Regular cardiac myocyte (primary cell): ENCODE measurements around the gene PSMD9. TPM values are rescaled to one million over a fixed set of nuclear protein-coding genes. Genes with fewer than 3 reads are reported as not detected.

ENCODE experiments used
- total RNA-seq: library from RNA; depleted of rRNA; stranded (reverse); fragments of >200 nt; gene quantifications from 2 replicates; pipeline ENCODE4 v1.2.3, GENCODE V29; 2014

PSMD9 gene
- 33.8 and 84.5 TPM in 2 replicates for total RNA-seq

GRCh38 chr12:121888478-121889273 is at the start of gene PSMD9:
Gene PSMD9 (plus strand): TSS chr12:121888790. CDS start chr12:121888857, 67 bp downstream.

GRCh38 chr12:121858662-121859572 is 29.7 kb upstream of the PSMD9 start, which contains the start of gene HPD:
Gene HPD (minus strand): TSS chr12:121858859. CDS start chr12:121858823, 36 bp downstream.

GRCh38 chr12:121917950-121918678 is 29.5 kb downstream of the PSMD9 start, which contains the start of gene CFAP251:
Gene CFAP251 (plus strand): TSS chr12:121918592. CDS start chr12:121921306, 2,714 bp downstream.

Other genes with a start within 250 kb of the PSMD9 start
- 0.56 and 0.58 TPM in 2 replicates for gene MORN3, start 219.1 kb upstream of the PSMD9 start, total RNA-seq
- gene TMEM120B, start 176.0 kb upstream of the PSMD9 start, total RNA-seq: 10.7 and 12.8 TPM in 2 replicates
- gene RHOF, start 95.1 kb upstream of the PSMD9 start, total RNA-seq: 3.1 and 3.6 TPM in 2 replicates
- 1.1 and 1.7 TPM in 2 replicates for gene SETD1B, start 84.8 kb upstream of the PSMD9 start, total RNA-seq
- gene HPD, start 29.9 kb upstream of the PSMD9 start, total RNA-seq: 0.28 TPM in 1 of 2 replicates, not detected in the other
- 3.8 and 4.2 TPM in 2 replicates for gene CFAP251, start 29.8 kb downstream of the PSMD9 start, total RNA-seq
- gene BCL7A, start 133.1 kb downstream of the PSMD9 start, total RNA-seq: 6.3 and 7.0 TPM in 2 replicates
- 11.9 and 16.3 TPM in 2 replicates for gene MLXIP, start 190.0 kb downstream of the PSMD9 start, total RNA-seq